Loucy (cell line): ENCODE results near the gene PTPMT1.

Source experiments
- H2AFZ ChIP-seq: fragments of 200-600 bp; sonication (generic); 2 replicates; pipeline ENCODE4 v1.6.0; 2016; ENCODE audit warnings: antibody characterized with exemption, mild to moderate bottlenecking, low read length, moderate library complexity
- H3F3A ChIP-seq: fragments of 200-600 bp; 2 replicates; pipeline ENCODE4 v1.6.0; 2016; ENCODE audit warnings: antibody characterized with exemption, low read depth, mild to moderate bottlenecking
- H3K27me3 ChIP-seq: fragments of 200-600 bp; sonication (generic); 2 replicates; pipeline ENCODE4 v1.6.1; 2014; ENCODE audit warnings: low read length, mild to moderate bottlenecking; ENCODE audit not compliant: insufficient read depth, poor library complexity, severe bottlenecking
- H3K36me3 ChIP-seq: fragments of 200-600 bp; sonication (generic); 2 replicates; pipeline ENCODE4 v1.6.1; 2016; ENCODE audit warnings: low read length; ENCODE audit not compliant: insufficient read depth
- H3K4me1 ChIP-seq: fragments of 200-600 bp; sonication (generic); 2 replicates; pipeline ENCODE4 v1.5.1; 2014; ENCODE audit warnings: low read length, mild to moderate bottlenecking; ENCODE audit not compliant: insufficient read depth, poor library complexity, severe bottlenecking
- H3K4me2 ChIP-seq: fragments of 200-600 bp; sonication (generic); 2 replicates; pipeline ENCODE4 v1.6.0; 2014; ENCODE audit warnings: antibody characterized with exemption, low read length, low read depth, mild to moderate bottlenecking; ENCODE audit not compliant: poor library complexity, severe bottlenecking
- H3K4me3 ChIP-seq: fragments of 200-600 bp; sonication (generic); 2 replicates; pipeline ENCODE4 v1.5.1; 2014; ENCODE audit warnings: low read length, mild to moderate bottlenecking, mixed read lengths; ENCODE audit not compliant: poor library complexity, severe bottlenecking
- H3K79me2 ChIP-seq: fragments of 200-600 bp; sonication (generic); 2 replicates; pipeline ENCODE4 v1.6.1; 2014; ENCODE audit warnings: low read length; ENCODE audit not compliant: insufficient read depth
- H3K9ac ChIP-seq: fragments of 200-600 bp; sonication (generic); 2 replicates; pipeline ENCODE4 v1.6.0; 2014; ENCODE audit warnings: mild to moderate bottlenecking, low read depth, low read length, moderate library complexity; ENCODE audit not compliant: poor library complexity, severe bottlenecking
- H3K9me2 ChIP-seq: fragments of 200-600 bp; sonication (generic); replicated peaks from 2 replicates; pipeline ENCODE4 v1.6.1; 2016; ENCODE audit warnings: low read depth, low read length, mixed read lengths
- H3K9me3 ChIP-seq: fragments of 200-600 bp; sonication (generic); 2 replicates; pipeline ENCODE4 v1.6.1; 2014; ENCODE audit warnings: mild to moderate bottlenecking, antibody characterized with exemption, low read length, low read depth; ENCODE audit not compliant: insufficient read depth
- H4K20me1 ChIP-seq: fragments of 200-600 bp; sonication (generic); 2 replicates; pipeline ENCODE4 v1.6.0; 2014; ENCODE audit warnings: antibody characterized with exemption, low read length, mild to moderate bottlenecking; ENCODE audit not compliant: insufficient read depth, poor library complexity, severe bottlenecking
- CTCF ChIP-seq: fragments of 200-600 bp; sonication (generic); conservative IDR thresholded peaks from 2 replicates; pipeline ENCODE4 v1.5.1; 2014; ENCODE audit warnings: mild to moderate bottlenecking, antibody characterized with exemption, low read length
- EZH2phosphoT487 ChIP-seq: fragments of 200-600 bp; IDR thresholded peaks from 2 replicates; pipeline ENCODE4 v1.6.1; 2018; ENCODE audit warnings: antibody characterized with exemption, mild to moderate bottlenecking, moderate library complexity, borderline replicate concordance

PTPMT1 gene

GRCh38 chr11:47617417-47617809 is 52.0 kb downstream of the PTPMT1 start:
- Histone ChIP-seq H3K36me3 (peaks cover 35% of the 10 kb centered on the region; the same call in 1 of the 2 replicates), H2AFZ (no peak overlapping the region), H3F3A (peaks cover 2% of the 10 kb centered on the region; the same call in 1 of the 2 replicates), H3K27me3 (no peaks in the 10 kb centered on the region), H3K9ac (peak overlapping the region; percentile 57), H3K79me2 (no peaks in the 10 kb centered on the region), H4K20me1 (no peaks in the 10 kb centered on the region), H3K9me2 (no peaks in the 10 kb centered on the region), H3K4me3 (no peak overlapping the region), H3K4me1 (peaks cover 4% of the 10 kb centered on the region), H3K4me2 (no peak overlapping the region), H3K9me3 (no peaks in the 10 kb centered on the region)
- TF ChIP-seq EZH2phosphoT487 (no peak), CTCF (no peak)

- Histone ChIP-seq H3K79me2 (no peaks in the 10 kb centered on the region), H2AFZ (no peak overlapping the region), H3F3A (peaks cover 2% of the 10 kb centered on the region; the same call in 1 of the 2 replicates), H3K4me3 (no peak overlapping the region), H3K4me2 (no peak overlapping the region), H4K20me1 (no peaks in the 10 kb centered on the region), H3K9me2 (no peaks in the 10 kb centered on the region), H3K9ac (no peak overlapping the region), H3K27me3 (no peaks in the 10 kb centered on the region), H3K36me3 (peaks cover 59% of the 10 kb centered on the region; the same call in 1 of the 2 replicates), H3K9me3 (no peaks in the 10 kb centered on the region), H3K4me1 (peaks cover 4% of the 10 kb centered on the region)
- TF ChIP-seq EZH2phosphoT487, result no peak
- no peak for TF ChIP-seq CTCF
Measured at GRCh38 chr11:47620836-47621378, 55.5 kb downstream of the PTPMT1 start.
